T-helper 17 cell (primary cell): ENCODE data around the gene WDR62. TPM values are rescaled to one million over a fixed set of nuclear protein-coding genes. Genes with fewer than 3 reads are reported as not detected.

Source experiments
- ATAC-seq: fragments of 150-1000 bp; cut with Tn5 transposase; 2 replicates; pipeline ENCODE4 v1.10.0; 2021; ENCODE audit warnings: mild to moderate bottlenecking, moderate library complexity
- DNase-seq, 3 donors: peaks; one replicate each; pipeline versions ENCODE4 v3.0.0 to v3.0.0-alpha.2; 2020 to 2021
- H3K9me3 ChIP-seq: one replicate; pipeline ENCODE4 v1.7.0; 2013; ENCODE audit warnings: low read length, mild to moderate bottlenecking; ENCODE audit not compliant: control insufficient read depth, poor library complexity, severe bottlenecking
- H3K27ac Mint-ChIP-seq: one replicate; pipeline ENCODE4 v1.8.0; 2022; ENCODE audit warnings: mild to moderate bottlenecking, moderate library complexity, mixed read lengths
- H3K27me3 Mint-ChIP-seq: one replicate; pipeline ENCODE4 v1.8.0; 2022; ENCODE audit warnings: mixed read lengths
- H3K36me3 Mint-ChIP-seq: one replicate; pipeline ENCODE4 v1.8.0; 2022; ENCODE audit warnings: low read depth, mixed read lengths
- H3K4me1 Mint-ChIP-seq: one replicate; pipeline ENCODE4 v1.8.0; 2022; ENCODE audit warnings: mild to moderate bottlenecking, mixed read lengths
- H3K4me3 Mint-ChIP-seq: one replicate; pipeline ENCODE4 v1.8.0; 2022; ENCODE audit warnings: mild to moderate bottlenecking, moderate library complexity, mixed read lengths
- total RNA-seq, 4 donors: library from RNA in 2 of 4; stranded (reverse) in 2 of 4; gene quantifications; one replicate each; pipeline ENCODE4 v1.2.3 and lab custom pipeline; 2022 to 2026

The WDR62 gene
- total RNA-seq, 2 donors from 2014 or later = 2.2 to 3.8 TPM

DNA sequence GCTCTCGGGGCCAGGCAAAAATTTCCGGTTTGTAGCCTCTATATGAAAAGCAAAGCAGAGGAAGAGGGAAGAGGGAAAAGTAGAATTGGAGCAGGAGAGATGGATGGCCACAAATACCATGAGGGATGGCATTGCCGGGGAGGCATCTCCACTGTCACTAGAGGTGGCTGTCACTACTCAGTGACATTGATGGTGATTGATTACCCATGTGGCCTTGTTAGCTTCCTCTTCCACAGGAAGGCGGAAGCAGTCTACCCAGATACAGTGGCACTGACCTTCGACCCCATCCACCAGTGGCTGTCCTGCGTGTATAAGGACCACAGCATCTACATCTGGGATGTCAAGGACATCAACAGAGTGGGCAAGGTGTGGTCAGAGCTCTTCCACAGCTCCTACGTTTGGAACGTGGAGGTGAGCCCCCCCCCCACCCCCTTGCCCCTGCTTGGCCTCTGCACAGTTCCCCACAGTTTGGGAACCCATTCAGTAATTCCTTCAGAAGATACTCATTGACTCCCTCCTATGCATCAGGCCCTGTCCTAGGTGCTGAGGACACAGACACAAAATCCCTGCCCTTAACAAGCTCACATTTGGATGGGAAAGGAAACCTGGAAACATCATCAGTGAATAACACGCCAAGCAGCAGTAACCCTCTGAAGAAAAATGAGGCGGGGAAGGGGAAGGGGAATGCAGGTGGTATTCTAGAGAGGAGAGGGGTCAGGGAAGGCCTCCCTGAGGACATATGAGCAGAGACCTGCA, 18.6 kb downstream of the WDR62 start:
- Mint-ChIP-seq H3K27ac (no peak overlapping the region), H3K36me3 (no peaks in the 10 kb centered on the region), H3K4me1 (no peaks in the 10 kb centered on the region), H3K4me3 (no peak overlapping the region), H3K27me3 (no peaks in the 10 kb centered on the region)
- ATAC-seq (no peak), DNase-seq (no peak)
- no peaks in the 10 kb centered on the region for H3K9me3 ChIP-seq

GRCh38 chr19:36079389-36079945, 24.8 kb downstream of the WDR62 start:
- ATAC-seq = no peak
- Mint-ChIP-seq H3K27me3 (no peaks in the 10 kb centered on the region), H3K4me1 (no peaks in the 10 kb centered on the region), H3K4me3 (no peak overlapping the region), H3K36me3 (no peaks in the 10 kb centered on the region), H3K27ac (peak overlapping the region; percentile 62)
- H3K9me3 ChIP-seq = no peaks in the 10 kb centered on the region
- DNase-seq = no peak

GRCh38 chr19:36081385-36081784, 26.7 kb downstream of the WDR62 start:
- H3K27ac Mint-ChIP-seq = peak overlapping the region; percentile 34
- no peaks in the 10 kb centered on the region for H3K9me3 ChIP-seq
- H3K36me3 Mint-ChIP-seq = no peaks in the 10 kb centered on the region
- DNase-seq (no peak), ATAC-seq (no peak)
- peaks cover 2% of the 10 kb centered on the region for H3K4me1 Mint-ChIP-seq
- no peak overlapping the region for H3K4me3 Mint-ChIP-seq
- no peaks in the 10 kb centered on the region for H3K27me3 Mint-ChIP-seq

- Mint-ChIP-seq H3K4me1 (peaks cover 2% of the 10 kb centered on the region), H3K27ac (peak overlapping the region; percentile 34), H3K27me3 (no peaks in the 10 kb centered on the region), H3K36me3 (no peaks in the 10 kb centered on the region), H3K4me3 (no peak overlapping the region)
- DNase-seq = no peak
- no peaks in the 10 kb centered on the region for H3K9me3 ChIP-seq
- no peak for ATAC-seq
Observed at GRCh38 chr19:36081894-36082293, 27.2 kb downstream of the WDR62 start.

GRCh38 chr19:36082916-36083315, 28.2 kb downstream of the WDR62 start:
- H3K9me3 ChIP-seq = no peaks in the 10 kb centered on the region
- Mint-ChIP-seq H3K36me3 (no peaks in the 10 kb centered on the region), H3K27ac (peak overlapping the region; percentile 80), H3K4me1 (peaks cover 2% of the 10 kb centered on the region), H3K4me3 (no peak overlapping the region), H3K27me3 (no peaks in the 10 kb centered on the region)
- ATAC-seq (no peak), DNase-seq (no peak)

GRCh38 chr19:36084231-36085009, 29.7 kb downstream of the WDR62 start:
- H3K9me3 ChIP-seq = no peaks in the 10 kb centered on the region
- Mint-ChIP-seq H3K27ac (peak overlapping the region; percentile 80), H3K4me1 (peaks cover 2% of the 10 kb centered on the region), H3K27me3 (no peaks in the 10 kb centered on the region), H3K4me3 (no peak overlapping the region), H3K36me3 (no peaks in the 10 kb centered on the region)
- no peak for ATAC-seq
- DNase-seq = no peak

GRCh38 chr19:36086326-36086725, 31.6 kb downstream of the WDR62 start:
- Mint-ChIP-seq H3K4me3 (no peak overlapping the region), H3K27ac (peak overlapping the region; percentile 29), H3K36me3 (no peaks in the 10 kb centered on the region)

GRCh38 chr19:36089847-36090246, 35.1 kb downstream of the WDR62 start:
- Mint-ChIP-seq H3K4me1 (peaks cover 18% of the 10 kb centered on the region), H3K36me3 (no peaks in the 10 kb centered on the region), H3K4me3 (no peak overlapping the region), H3K27ac (peak overlapping the region; percentile 24), H3K27me3 (no peaks in the 10 kb centered on the region)
- DNase-seq (no peak), ATAC-seq (no peak)
- no peaks in the 10 kb centered on the region for H3K9me3 ChIP-seq

More at GRCh38 chr19:36086326-36086725, 31.6 kb downstream of the WDR62 start:
- H3K9me3 ChIP-seq = no peaks in the 10 kb centered on the region
- DNase-seq = no peak
- ATAC-seq = no peak
- Mint-ChIP-seq H3K27me3 (no peaks in the 10 kb centered on the region), H3K4me1 (peaks cover 5% of the 10 kb centered on the region)

- DNase-seq = no peak
- Mint-ChIP-seq H3K27ac (no peak overlapping the region), H3K27me3 (no peaks in the 10 kb centered on the region), H3K4me3 (no peak overlapping the region), H3K4me1 (peaks cover 16% of the 10 kb centered on the region), H3K36me3 (no peaks in the 10 kb centered on the region)
- H3K9me3 ChIP-seq = no peaks in the 10 kb centered on the region
- no peak for ATAC-seq
Observed at GRCh38 chr19:36090910-36091695, 36.4 kb downstream of the WDR62 start.

DNA sequence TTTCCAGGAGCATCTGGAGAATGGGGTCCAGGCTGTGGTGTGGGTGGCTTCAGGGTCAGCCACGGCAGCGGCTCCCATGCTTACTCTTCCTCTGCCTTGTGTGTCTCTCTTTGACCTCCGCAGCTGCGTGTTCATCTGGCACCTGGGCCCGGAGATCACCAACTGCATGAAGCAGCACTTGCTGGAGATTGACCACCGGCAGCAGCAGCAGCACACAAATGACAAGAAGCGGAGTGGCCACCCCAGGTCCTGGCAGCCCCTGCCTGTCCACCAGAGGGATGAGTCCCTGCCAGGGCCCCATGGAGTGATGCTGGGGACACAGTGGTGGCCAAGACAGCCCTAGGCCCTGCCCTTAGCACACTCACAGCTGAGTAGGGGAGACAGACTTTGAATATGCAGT, 37.9 kb downstream of the WDR62 start:
- ATAC-seq = no peak
- Mint-ChIP-seq H3K4me3 (no peak overlapping the region), H3K4me1 (peaks cover 16% of the 10 kb centered on the region)

GRCh38 chr19:36093146-36093662, 38.5 kb downstream of the WDR62 start:
- Mint-ChIP-seq H3K4me1 (peaks cover 16% of the 10 kb centered on the region), H3K4me3 (peak overlapping the region; percentile 57), H3K27ac (peak overlapping the region; percentile 92), H3K36me3 (no peaks in the 10 kb centered on the region), H3K27me3 (no peaks in the 10 kb centered on the region)
- H3K9me3 ChIP-seq = no peaks in the 10 kb centered on the region
- ATAC-seq = peak; percentile 27
- no peak for DNase-seq

More for the DNA sequence above, 37.9 kb downstream of the WDR62 start:
- DNase-seq = no peak
- H3K9me3 ChIP-seq = no peaks in the 10 kb centered on the region
- Mint-ChIP-seq H3K27me3 (no peaks in the 10 kb centered on the region), H3K27ac (peak overlapping the region; percentile 92), H3K36me3 (no peaks in the 10 kb centered on the region)

DNA sequence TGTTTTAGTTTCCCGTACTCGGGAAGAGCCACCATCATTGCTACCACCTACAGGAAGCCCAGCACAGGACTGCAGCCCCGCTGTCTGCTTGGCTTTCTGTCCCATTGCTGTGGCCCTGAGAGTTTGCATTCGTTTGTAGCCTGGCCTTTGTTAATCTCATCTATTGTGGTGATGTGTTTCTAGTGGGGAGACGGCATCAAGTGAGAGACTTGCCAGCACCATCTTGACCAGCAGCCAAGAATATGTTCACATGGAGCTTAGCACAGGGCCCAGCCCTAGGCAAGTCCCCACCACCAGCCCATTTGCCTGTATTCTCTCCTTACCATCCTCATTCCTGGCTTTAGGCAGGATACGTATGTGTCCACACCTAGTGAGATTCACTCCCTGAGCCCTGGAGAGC, 39.0 kb downstream of the WDR62 start:
- Mint-ChIP-seq H3K27me3 (no peaks in the 10 kb centered on the region), H3K27ac (peak overlapping the region; percentile 92), H3K36me3 (no peaks in the 10 kb centered on the region), H3K4me3 (peak overlapping the region; percentile 57), H3K4me1 (peaks cover 18% of the 10 kb centered on the region)
- no peaks in the 10 kb centered on the region for H3K9me3 ChIP-seq
- ATAC-seq (no peak), DNase-seq (no peak)

DNA sequence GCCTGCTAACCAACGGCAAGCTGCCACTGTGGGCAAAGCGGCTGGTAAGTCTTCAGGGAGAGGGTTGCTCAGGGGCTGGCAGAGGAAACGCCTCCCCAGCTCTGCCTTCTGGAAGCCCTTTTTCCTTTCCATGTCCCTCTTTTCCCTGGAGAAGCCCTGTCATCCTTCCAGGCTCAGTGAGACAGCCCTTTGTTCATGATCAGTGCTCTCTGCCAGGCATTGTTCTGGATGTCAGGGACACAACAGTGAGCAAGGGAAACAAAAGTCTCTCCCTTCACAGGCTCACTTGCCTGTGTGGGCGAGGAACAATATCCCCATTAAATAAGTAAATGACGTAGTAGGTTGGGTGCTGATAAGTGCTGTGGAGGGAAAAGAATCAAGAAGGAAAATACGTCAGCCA, 42.3 kb downstream of the WDR62 start:
- Mint-ChIP-seq H3K27ac (peak overlapping the region; percentile 29), H3K4me1 (peaks cover 15% of the 10 kb centered on the region), H3K4me3 (no peak overlapping the region), H3K27me3 (no peaks in the 10 kb centered on the region), H3K36me3 (no peaks in the 10 kb centered on the region)
- DNase-seq (no peak), ATAC-seq (no peak)
- H3K9me3 ChIP-seq = no peaks in the 10 kb centered on the region
